Occipital lobe (tissue), 2 donors: Measurements from ENCODE around the gene KIT. TPM values are rescaled to one million over a fixed set of nuclear protein-coding genes. Genes with fewer than 3 reads are reported as not detected.

Experiments
- DNase-seq: peaks from one replicate; lab custom pipeline; 2025; lab: John Stamatoyannopoulos, UW
- total RNA-seq: library from RNA; depleted of rRNA; stranded (reverse); fragments of >200 nt; gene quantifications from one replicate; pipeline ENCODE4 v1.2.3, GENCODE V29; 2014

The KIT gene
- total RNA-seq, 1 donor from 2014 or later = 33.4 TPM

DNA sequence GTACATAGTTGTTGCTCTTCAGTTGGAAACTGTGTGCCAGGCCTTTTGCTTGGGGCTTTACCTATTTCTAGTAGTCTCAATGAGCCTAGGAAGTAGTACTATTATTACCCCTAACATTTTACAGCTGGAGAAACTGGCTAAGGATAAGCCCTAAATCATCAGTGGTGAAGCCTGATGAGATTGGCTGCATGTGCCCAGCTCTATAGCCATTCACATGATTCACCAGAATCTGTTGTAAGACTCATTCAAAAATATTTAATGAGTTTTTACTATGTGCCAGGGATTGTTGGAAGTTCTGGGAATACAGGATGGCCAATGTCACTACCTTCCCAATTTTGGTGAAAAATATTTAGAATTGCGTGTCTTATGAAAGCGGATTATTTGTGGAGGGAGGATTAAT lies 2.8 kb downstream of the KIT start:
- no peak for DNase-seq

DNA sequence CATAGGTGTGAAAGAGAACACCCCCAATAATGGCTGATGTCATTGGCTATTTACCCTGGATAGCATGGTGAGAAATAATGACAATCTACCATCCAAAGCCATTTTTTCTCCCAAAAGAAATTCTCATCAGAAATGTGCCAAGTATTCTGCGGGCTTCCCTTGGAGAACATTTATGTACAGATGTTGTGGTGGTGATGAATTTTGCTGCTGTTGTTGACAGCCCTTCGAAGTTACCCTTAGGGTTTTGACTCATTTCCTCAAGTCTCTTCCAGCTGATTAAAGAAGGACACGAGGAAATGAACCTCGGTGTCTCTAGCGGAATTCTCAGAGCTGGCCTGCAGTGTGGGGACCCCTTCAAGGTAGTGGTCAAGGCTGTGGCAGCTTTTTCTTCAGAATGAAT lies 3.4 kb downstream of the KIT start:
- no peak for DNase-seq

DNA sequence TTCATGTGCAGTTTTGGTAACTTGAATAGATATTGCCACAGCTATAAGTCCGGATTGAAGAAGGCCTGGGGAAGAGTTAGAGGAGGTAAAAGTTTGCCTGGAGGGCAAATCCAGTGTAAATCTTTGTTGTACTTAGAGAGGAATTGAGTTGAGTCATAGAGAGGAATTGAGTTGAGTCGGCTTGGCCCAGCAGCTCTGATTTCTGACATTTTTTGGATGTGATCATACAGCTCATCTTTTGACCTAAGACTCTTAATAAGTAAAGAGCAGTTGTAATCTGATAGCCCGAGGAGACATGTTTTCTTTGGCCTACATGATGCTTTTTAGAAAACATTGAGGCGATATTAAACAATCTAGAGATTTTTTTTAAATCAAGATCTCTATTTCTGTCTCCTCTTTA lies 3.9 kb downstream of the KIT start:
- DNase-seq = no peak

DNA sequence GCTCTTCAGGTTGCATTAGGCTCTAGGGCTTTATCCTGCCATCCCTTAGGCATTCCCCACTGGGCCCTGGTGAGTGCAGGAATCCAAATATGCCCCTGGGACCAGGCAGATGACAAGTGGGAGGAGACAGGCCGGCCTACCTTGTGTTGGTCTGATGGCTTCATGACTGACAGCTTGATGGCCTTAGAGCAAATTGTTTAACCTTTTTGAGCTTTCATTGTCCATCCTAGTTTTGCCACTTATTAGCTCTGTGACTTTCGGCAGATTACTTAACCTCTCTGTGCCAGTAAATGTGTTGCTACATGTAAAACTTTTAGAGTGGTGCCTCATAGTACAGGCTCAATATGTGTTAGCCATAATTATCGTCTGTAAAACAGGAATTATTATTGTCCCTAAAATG lies 4.4 kb downstream of the KIT start:
- no peak for DNase-seq

DNA sequence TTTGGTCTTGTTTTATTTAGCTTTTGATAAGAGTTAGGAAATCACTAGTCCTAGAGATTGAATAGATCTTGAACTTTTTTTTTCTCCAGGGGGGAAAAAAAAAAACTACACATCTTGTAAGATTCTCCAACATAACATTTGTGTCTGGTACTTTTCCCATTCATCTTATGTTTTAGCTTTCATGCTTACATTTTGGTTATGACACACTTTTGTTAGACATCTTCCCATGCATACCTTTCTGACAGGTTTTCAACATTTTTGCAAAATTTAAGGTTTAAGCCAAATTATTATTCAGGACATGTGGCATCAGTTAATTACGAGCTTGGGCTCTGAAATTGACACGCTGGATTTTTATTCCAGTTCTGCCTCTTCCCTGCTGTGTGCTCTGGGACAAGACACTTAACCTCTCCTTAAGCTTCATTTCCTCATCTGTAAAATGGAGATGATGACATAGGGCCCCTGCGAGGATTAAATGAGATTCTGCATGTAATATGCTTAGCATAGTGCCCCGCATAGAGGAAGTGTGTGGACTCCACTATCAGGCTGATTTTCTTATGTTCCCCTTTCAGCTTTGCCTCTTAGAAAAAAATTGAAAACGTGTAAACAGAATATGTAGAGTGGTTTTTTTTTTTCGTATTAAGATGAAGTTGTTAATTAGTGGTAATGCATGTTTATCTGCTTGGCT lies 5.3 kb downstream of the KIT start:
- no peak for DNase-seq

DNA sequence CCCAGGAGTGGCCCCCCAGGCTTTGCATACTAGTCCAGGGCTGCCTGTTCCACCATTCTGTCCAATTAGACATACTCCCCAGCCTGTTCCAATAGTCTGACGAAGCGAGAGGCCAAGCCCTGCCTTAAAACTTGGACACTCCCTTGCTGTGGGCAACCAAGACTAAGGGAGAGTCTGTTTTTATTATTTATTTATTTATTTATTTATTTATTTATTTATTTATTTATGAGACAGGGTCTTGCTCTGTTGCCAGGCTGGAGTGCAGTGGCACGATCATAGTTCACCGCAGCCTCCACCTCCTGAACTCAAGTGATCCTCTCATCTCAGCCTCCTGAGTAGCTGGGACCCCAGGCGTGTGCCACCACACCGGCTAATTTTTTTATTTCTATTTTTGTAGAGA lies 6.6 kb downstream of the KIT start:
- DNase-seq = no peak

DNA sequence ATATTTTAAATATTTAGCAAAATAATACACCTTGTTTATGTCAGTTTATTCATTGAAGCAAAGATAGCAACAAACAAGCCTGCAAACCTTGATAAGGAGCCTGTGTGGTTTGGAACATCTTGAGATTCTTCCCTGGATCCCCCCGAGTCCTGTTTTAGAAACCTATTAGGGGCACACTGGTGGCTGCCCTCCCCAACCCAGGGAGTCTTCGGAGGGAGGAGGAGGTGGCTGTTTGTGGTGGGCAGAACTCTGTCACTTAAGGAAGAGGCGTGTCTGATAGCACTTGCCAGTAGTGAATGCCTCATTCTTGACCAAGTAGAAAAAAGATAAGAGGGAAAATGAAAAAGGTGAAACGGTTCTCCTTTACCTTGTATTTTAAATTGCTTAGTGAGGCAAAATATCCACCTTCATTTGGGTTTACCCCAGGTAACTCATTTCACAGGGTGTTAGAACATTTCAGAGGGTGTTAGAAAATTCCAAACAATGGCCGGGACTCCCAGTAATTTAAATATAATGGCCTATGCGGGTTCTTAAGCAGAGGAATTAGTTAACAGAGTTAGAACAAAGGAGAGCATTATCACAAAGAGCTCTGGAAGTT lies 10.4 kb downstream of the KIT start:
- DNase-seq = no peak

DNA sequence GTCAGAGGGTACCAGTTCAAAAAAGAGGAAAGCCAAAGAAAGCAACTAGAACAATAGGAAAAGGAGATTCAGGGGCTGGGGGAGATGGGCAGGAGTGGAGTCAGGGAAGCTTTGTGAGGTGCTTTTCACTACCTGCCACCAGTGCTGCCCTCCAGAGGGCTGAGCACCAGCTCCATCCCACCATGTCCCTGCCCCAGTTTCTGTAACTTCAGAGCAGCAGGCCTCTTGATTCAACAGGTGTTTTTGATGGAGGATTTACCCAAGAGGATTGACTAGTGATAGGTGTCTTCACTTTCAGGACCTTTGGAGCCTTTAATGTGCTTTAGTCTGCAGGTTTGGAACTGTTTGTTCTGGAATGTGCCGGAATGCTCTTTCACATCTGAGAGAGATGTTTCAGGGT lies 12.1 kb downstream of the KIT start:
- DNase-seq = no peak

DNA sequence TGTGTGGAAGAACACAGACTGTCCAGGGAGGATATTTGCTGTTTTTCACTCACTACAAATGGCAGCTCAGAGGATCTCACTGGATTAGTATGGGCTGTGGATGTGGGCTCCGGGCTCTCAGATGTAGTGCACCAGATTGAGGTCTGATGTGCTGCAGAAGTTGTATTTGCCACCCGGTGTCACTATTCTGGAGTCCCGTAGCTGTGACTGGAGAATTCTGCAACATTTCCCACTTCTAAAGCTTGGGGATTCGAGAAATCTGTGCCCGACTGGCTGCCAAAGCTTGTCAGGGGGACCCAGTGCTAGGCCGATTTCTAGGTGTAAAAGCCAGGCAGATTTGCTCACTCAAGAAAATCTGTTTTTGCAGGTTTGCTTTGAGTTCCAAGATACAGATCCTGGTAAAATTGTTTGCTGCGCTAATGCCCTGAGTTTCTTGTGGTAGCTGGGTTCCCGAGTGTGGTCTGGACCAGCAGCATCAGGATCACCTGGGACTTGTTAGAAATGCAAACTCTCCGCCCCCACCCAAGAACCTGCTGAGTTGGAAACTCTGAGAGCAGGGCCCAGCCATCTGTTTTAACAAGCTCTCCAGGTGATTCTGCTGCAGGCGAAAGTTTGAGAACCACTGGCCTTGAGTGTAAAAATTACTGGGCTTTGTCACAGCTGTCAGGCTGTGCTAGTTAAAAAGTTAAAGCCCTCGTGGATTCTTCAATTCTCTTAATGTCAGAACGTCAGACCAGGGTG lies 18.1 kb downstream of the KIT start:
- DNase-seq = no peak

DNA sequence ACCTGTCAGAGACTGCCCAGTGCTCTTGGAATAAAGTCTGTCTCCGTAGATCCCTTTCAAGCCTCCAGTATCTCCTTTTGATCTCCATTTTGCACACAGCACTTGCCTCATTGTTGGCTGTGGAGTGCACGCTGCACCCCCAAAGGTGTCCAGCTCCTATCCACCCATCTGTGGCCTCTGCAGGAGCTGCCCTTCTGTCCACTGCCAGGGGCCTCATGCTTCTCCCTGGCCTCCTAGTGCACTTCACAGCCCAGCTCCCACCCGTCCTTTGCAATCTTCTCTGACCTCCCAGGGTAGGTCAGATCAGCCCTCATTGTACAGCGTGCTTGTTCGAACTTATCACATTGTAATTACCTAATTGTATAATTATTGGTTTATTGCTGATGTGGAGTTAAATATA lies 18.9 kb downstream of the KIT start:
- DNase-seq = no peak

DNA sequence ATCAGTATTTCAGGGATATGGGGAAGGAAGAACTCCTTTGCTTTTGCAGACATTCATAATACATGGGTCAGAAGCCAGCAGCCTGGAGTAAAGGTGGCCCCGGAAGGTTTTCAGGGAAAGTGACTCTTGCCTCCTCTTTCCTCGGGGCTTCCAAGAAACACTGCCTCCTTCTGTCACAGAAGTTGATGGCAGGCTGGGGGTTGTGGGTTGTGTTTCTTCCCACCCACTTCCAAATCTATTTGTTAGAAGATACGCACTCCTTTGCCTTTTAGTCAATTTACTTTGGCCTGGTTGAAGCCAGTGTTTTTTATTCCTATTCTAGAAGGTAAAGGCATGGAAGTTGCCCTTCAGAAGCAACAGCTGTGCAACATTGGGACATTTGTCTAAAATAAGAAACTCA lies 19.7 kb downstream of the KIT start:
- DNase-seq = no peak

DNA sequence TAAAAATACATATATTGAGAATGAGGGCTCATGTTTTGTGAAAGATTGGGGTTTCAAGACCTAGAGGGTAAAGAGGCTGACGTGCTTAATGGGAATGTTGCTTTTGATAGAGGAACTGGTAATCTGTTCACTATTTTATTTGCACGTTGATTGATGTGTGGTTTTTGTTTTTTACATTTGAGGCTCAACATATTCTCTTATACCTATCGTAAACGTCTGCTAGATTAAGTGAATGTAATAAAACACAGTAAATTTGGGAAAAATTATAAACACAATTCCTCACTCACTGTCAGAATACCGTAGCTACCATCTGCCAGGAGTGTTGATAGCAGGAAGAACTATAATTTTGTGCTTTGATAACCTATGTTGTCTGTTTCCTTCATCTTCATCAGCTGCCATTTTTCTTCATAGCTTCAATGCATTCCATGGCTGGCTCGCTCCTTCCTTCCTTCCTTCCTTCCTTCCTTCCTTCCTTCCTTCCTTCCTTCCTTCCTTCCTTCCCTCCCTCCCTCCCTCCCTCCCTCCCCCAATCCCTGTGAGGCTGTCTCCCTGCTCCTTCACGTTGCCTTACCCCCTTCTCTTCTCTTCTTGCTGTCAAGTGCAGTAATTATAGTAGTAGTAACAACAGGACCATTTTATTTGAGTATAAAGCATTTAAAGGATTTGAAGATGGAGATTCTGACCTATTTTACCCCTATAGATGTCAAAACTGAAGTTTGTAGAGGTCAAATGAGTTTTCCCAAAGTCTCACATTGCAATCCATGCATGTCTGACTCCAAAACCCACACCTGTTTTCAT lies 20.3 kb downstream of the KIT start:
- DNase-seq = no peak

DNA sequence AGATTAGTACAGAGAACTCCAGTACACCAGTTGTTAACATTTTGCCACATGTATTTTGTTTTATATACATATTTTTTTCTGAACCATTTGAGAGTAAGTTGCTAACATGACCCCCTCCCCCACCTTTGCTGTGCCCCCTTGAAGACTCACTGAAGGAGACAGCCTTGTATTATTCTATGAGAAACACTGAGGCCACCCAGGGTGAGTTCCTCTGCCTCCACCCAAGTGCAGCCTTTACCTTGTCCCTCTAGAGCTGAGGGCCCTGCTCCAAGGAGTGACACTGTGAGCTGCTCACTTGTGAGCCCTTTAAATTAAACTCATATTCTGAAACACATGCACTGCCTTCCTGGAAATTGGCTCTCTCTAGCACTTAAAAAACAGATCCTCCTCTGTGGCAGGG lies 21.1 kb downstream of the KIT start:
- no peak for DNase-seq

DNA sequence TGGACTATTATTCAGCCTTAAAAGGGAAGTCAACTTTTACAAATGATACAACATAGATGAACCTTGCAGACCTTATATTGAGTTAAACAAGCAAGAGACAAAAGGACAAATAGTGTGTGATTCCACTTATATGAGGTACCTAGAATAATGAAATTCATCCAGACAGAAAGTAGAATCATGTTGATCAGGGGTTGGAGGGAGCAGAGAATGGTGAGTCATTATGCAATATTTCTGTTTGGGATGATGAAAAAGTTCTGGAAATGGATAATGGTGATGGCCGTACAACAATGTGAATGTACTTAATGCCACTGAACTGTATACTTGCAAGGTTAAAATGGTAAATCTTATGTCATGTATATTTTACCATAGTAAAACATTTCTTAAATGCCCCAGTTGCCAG lies 22.1 kb downstream of the KIT start:
- DNase-seq = no peak

DNA sequence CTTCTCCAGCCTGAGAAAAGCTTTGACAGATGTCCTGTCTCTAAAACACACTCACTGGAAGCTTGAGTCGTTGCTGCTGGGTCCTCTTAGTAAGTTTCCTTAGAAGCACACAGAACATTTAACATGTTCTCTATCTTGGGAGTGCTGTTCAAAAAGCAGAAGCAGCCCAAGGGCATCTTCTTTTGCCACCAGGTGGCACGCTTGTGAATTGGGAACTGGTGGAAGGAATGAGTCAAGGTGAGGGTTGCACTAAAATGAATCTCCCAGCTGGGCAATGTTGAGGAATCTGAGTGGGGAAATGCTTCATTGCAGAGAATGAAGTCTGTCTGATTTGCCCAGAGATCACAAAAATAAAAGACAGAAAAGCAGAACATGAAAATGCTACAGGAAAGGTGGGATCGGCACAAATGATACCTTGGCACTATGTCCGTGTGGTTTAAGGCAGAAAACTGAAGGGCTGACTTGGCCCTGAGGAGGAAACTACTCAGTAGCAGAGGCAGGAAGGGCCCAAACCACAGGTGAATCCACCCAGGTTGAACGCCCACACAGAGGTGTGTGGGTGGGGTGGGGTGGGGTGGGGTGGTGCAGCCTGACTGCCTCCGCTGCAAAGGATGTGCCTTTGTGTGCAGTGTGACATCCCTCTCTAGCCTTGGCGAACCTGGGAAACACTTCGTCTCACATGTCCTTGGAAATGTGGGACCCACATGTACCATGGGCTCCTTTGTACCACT lies 26.0 kb downstream of the KIT start:
- DNase-seq = no peak

DNA sequence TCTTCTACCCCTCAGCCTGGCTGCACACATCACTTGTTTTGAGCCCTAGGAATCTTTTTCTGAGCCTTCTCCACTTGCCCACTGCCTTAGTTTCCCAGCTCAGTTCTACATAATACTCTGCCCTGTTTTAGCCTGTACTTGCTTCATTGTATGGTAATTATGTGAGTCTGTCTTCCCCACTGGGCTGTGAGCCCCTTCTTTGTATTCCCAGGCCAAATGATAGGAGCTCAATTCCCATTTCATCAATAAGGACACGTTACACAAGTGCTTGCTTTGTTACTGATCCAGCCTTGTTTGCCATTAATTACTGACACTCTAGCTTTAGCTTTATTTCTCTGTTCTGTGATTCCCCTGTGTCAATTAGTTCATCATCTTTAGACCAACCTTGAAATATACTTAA lies 28.1 kb downstream of the KIT start:
- DNase-seq = no peak

DNA sequence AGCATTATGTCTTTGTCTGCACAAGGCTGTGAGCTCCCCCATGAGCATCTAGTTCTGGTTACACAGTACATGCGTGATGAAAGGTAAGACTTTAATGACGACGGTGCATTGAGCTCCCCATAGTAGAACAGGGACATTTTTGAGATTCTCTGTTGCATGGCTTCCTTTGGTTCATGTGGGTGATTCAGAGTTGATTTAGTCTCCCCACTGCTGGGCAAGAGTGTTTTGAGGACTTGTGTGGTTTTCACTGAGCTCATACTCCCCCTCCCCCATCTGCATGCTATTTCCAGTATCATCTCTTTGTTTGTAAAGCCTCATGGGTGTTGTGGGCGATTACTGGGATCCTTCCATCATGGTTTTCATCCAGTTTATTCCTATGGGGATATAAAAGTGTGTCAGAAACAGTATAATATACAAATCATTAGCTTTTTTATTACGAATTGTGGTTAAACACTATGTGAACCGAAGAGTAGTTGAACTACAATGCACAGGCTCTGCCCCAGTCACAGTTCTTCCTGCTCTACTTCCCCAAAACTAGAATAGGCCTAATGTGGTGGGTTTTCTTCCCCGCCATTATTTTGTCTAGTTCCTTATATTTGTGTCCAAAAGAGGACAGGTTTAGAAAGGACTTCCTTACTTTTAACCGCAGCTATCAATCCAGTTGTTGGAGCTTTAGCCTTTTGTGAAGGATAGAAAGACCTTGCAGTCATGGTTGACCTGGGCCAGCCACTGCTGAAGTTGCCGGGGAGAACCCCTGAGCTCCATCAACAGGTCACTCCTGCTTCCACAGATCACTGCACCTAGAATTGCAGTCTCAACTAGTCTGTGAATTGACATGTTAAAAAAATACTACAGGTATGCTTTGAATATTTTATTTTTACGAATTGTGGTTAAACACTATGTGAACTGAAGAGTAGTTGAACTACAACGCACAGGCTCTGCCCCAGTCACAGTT lies 30.4 kb downstream of the KIT start:
- no peak for DNase-seq

DNA sequence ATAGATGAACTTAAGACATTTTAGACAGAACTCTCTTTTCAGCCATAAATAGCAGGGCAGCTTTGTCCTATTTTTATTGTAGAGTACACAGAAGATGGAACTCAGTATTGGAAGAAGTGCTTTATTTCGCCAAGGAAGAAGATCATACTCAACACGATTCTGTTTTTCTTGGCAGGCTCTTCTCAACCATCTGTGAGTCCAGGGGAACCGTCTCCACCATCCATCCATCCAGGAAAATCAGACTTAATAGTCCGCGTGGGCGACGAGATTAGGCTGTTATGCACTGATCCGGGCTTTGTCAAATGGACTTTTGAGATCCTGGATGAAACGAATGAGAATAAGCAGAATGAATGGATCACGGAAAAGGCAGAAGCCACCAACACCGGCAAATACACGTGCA lies 37.6 kb downstream of the KIT start:
- no peak for DNase-seq

DNA sequence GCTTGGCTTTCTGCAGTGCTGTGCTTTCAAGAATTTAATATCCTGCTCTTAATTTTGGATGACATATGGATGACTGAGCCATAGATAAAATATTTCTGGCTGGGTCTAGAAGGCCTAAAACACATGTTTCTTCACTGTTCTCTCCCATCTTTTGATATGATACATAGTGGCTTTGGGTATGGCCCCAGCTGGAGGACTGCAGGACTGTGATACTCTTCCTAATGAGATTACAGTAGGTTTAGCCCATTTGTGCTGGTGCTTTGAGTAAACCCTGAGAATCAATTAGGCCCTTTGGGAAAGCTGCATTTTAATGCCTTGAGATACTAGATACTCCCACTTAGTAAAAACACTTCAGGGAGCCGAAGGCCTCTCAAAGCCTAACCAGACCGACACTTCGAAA lies 38.0 kb downstream of the KIT start:
- DNase-seq = no peak

DNA sequence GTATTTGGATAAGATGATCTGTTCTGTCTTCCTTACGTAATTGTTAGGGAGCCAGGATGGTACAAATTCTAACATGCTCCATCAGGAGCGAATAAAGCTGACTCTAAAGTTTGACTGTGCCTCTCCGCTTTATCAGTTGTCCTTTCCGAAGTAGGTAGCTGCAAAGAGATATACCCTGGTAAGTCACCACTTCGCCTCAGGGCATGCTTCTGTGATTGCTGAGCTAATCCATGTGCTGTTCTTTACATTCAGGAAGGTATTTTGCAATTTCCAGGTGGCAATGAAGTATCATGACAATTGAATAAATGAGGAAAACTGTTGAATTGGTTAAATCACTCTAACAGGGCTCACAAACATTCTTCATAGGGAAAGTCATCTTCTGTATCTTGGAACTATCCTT lies 38.9 kb downstream of the KIT start:
- DNase-seq = no peak
